B cell (primary cell): ENCODE measurements around the gene CAMK1D. TPM values are rescaled to one million over a fixed set of nuclear protein-coding genes. Genes with fewer than 3 reads are reported as not detected.

ENCODE experiments used
- ATAC-seq: fragments of 200-7000 bp; cut with Tn5 transposase; one replicate; pipeline ENCODE4 v1.10.0; 2021; ENCODE audit warnings: low read depth, mild to moderate bottlenecking, moderate number of reproducible peaks, moderate library complexity
- CTCF ChIA-PET: fragments of 350-600 bp; sonication (Branson Sonifier 250); formaldehyde crosslinking; loops from one replicate; lab custom pipeline; 2021; ENCODE audit warnings: antibody characterized with exemption, inconsistent platforms; lab: Charles Lee
- POLR2A ChIA-PET: fragments of 350-600 bp; sonication (Branson Sonifier 250); formaldehyde crosslinking; loops from one replicate; lab custom pipeline; 2021; ENCODE audit warnings: antibody characterized with exemption; lab: Charles Lee
- DNase-seq: peaks from one replicate; pipeline ENCODE4 v3.0.0; 2013
- H2AFZ ChIP-seq: 2 replicates; pipeline ENCODE4 v1.6.1; 2012; ENCODE audit warnings: mild to moderate bottlenecking, low read depth, low read length; ENCODE audit not compliant: insufficient read depth, poor library complexity, severe bottlenecking
- H3K27ac ChIP-seq, 2 donors: 1 replicate in 1 of 2; 2 replicates in 1 of 2; pipeline ENCODE4 v1.5.1; 2012 to 2013; ENCODE audit warnings: low read length in 2 of 2, mild to moderate bottlenecking in 2 of 2, moderate library complexity in 1 of 2
- H3K27me3 ChIP-seq, 4 experiments: fragments of 200-600 bp in 1 of 4; sonication (generic) in 1 of 4; replicated peaks in 1 of 4; 1 replicate in 2 of 4; 2 replicates in 2 of 4; pipeline versions ENCODE4 v1.6.1 to v1.7.0; 2013 to 2016; ENCODE audit warnings: low read length in 3 of 4, mild to moderate bottlenecking in 2 of 4, mixed read lengths in 1 of 4, moderate library complexity in 1 of 4; ENCODE audit not compliant: insufficient read depth in 4 of 4, control insufficient read depth in 3 of 4; ENCODE audit errors: control extremely low read depth in 1 of 4
- H3K36me3 ChIP-seq, 2 experiments: replicated peaks in 1 of 2; 1 replicate in 1 of 2; 2 replicates in 1 of 2; pipeline versions ENCODE4 v1.6.1 to v1.7.1; 2013; ENCODE audit warnings: low read length in 1 of 2; ENCODE audit not compliant: insufficient read depth in 2 of 2, control insufficient read depth in 1 of 2; ENCODE audit errors: control extremely low read depth in 1 of 2, extremely low read depth in 1 of 2
- H3K4me1 ChIP-seq, 2 donors: fragments of 200-600 bp in 1 of 2; sonication (generic) in 1 of 2; 1 replicate in 1 of 2; 2 replicates in 1 of 2; pipeline versions ENCODE4 v1.5.1 to v1.6.1; 2013 to 2017; ENCODE audit warnings: low read length in 2 of 2; ENCODE audit not compliant: control insufficient read depth in 2 of 2, insufficient read depth in 2 of 2
- H3K4me2 ChIP-seq: replicated peaks from 2 replicates; pipeline ENCODE3; 2012; ENCODE audit warnings: mild to moderate bottlenecking, low read depth, low read length; ENCODE audit not compliant: poor library complexity, severe bottlenecking
- H3K4me3 ChIP-seq, 5 experiments: fragments of 200-600 bp in 1 of 5; sonication (generic) in 1 of 5; 1 replicate in 3 of 5; 2 replicates in 2 of 5; pipeline versions ENCODE4 v1.5.1 to v1.7.0; 2011 to 2016; ENCODE audit warnings: low read length in 4 of 5, mild to moderate bottlenecking in 4 of 5, low read depth in 2 of 5, control low read depth in 1 of 5, moderate library complexity in 1 of 5; ENCODE audit not compliant: insufficient read depth in 1 of 5; ENCODE audit errors: control extremely low read depth in 1 of 5, extremely low read depth in 1 of 5
- H3K79me2 ChIP-seq: fragments of 200-600 bp; sonication (generic); one replicate; pipeline ENCODE4 v1.6.0; 2016; ENCODE audit warnings: low read length; ENCODE audit not compliant: control insufficient read depth, insufficient read depth
- H3K9ac ChIP-seq: fragments of 200-600 bp; sonication (generic); 2 replicates; pipeline ENCODE4 v1.6.1; 2017; ENCODE audit warnings: mild to moderate bottlenecking, low read length, moderate library complexity
- H3K9me3 ChIP-seq, 3 donors: one replicate each; pipeline versions ENCODE4 v1.6.1 to v1.7.1; 2013; ENCODE audit warnings: low read length in 2 of 3; ENCODE audit not compliant: control insufficient read depth in 2 of 3, insufficient read depth in 1 of 3; ENCODE audit errors: control extremely low read depth in 1 of 3
- H4K20me1 ChIP-seq: 2 replicates; pipeline ENCODE4 v1.6.0; 2012; ENCODE audit warnings: mild to moderate bottlenecking, low read length; ENCODE audit not compliant: insufficient read depth, control insufficient read depth, poor library complexity, severe bottlenecking
- H3K27ac Mint-ChIP-seq: one replicate; pipeline ENCODE4 v1.8.0; 2021; ENCODE audit warnings: mixed read lengths
- H3K27me3 Mint-ChIP-seq: one replicate; pipeline ENCODE4 v1.8.0; 2021; ENCODE audit warnings: mixed read lengths
- H3K4me1 Mint-ChIP-seq: one replicate; pipeline ENCODE4 v1.8.0; 2021; ENCODE audit warnings: mixed read lengths
- H3K4me3 Mint-ChIP-seq: one replicate; pipeline ENCODE4 v1.8.0; 2021; ENCODE audit warnings: mixed read lengths
- H3K9me3 Mint-ChIP-seq: one replicate; pipeline ENCODE4 v1.8.0; 2022; ENCODE audit warnings: mixed read lengths; ENCODE audit not compliant: insufficient read depth
- CTCF ChIP-seq: fragments of 200-600 bp; IDR thresholded peaks from one replicate; pipeline ENCODE4 v1.8.0; 2022; ENCODE audit warnings: antibody characterized with exemption, mild to moderate bottlenecking
- EZH2 ChIP-seq: IDR thresholded peaks from 2 replicates; pipeline ENCODE4 v1.6.1; 2012; ENCODE audit warnings: borderline replicate concordance, low read depth, mild to moderate bottlenecking, moderate library complexity, low read length; ENCODE audit not compliant: insufficient read depth, poor library complexity, severe bottlenecking
- WGBS: methylation state at CpG from one replicate; pipeline ENCODE4 v1.1.5; 2013; ENCODE audit warnings: missing lambda C conversion rate; ENCODE audit not compliant: insufficient coverage; 5-methylcytosine and 5-hydroxymethylcytosine counted together
- intact Hi-C: fragments of 100-400 bp; cut with micrococcal nuclease; formaldehyde crosslinking; loops from one replicate; pipeline ENCODE4 v1.10.0; 2022
- polyA plus RNA-seq: library from polyadenylated mRNA; depleted of rRNA; stranded (reverse); fragments of >200 nt; gene quantifications from 2 replicates; pipeline ENCODE4 v1.2.3, GENCODE V29; 2012
- total RNA-seq, 2 donors: library from RNA; stranded (reverse); fragments of 120-200 nt in 1 of 2; gene quantifications; 1 replicate in 1 of 2; 2 replicates in 1 of 2; pipeline versions ENCODE4 v1.2.3 to v1.2.4, GENCODE V29; 2013 to 2022

The CAMK1D gene
- total and polyA plus RNA-seq, 2 donors (not counting 1 experiment from before 2014, with no cell fraction given), result 34.1 to 69.7 TPM

GRCh38 chr10:12847361-12847975 is 498.1 kb downstream of the CAMK1D start:
- Histone ChIP-seq H3K9ac (no peak overlapping the region), H3K9me3 (no peaks in the 10 kb centered on the region), H3K4me1 (peaks cover 0 to 4% of the 10 kb centered on the region in 2 donors), H3K27ac (no peak overlapping the region), H3K27me3 (peaks cover 0 to 12% (median 6%) of the 10 kb centered on the region in 4 experiments), H3K4me2 (no peak overlapping the region), H4K20me1 (no peaks in the 10 kb centered on the region), H3K36me3 (no peaks in the 10 kb centered on the region), H3K4me3 (no peak overlapping the region), H3K79me2 (no peaks in the 10 kb centered on the region), H2AFZ (no peak overlapping the region)
- Mint-ChIP-seq H3K4me1 (peaks cover 5% of the 10 kb centered on the region), H3K27ac (no peak overlapping the region), H3K4me3 (no peak overlapping the region), H3K9me3 (peaks cover 4% of the 10 kb centered on the region), H3K27me3 (peaks cover 36% of the 10 kb centered on the region)
- DNase-seq (no peak), ATAC-seq (no peak)
- intact Hi-C loops, result no loop called here
- TF ChIP-seq EZH2, result no peak
- TF ChIP-seq CTCF, result peak; percentile 11
- POLR2A ChIA-PET, result no interaction called here
- WGBS, result 78% methylated on average over 14 of the region's 14 CpGs
- CTCF ChIA-PET, result no interaction called here

- H3K4me1 ChIP-seq, result peaks cover 0 to 4% of the 10 kb centered on the region in 2 donors
- 71% methylated on average over 9 of the region's 11 CpGs for WGBS
- peaks cover 4% of the 10 kb centered on the region for H3K9me3 Mint-ChIP-seq
Measured at GRCh38 chr10:12848439-12849173, 499.3 kb downstream of the CAMK1D start.

More at GRCh38 chr10:12848439-12849173, 499.3 kb downstream of the CAMK1D start:
- Histone ChIP-seq H3K27me3 (peaks cover 0 to 12% (median 6%) of the 10 kb centered on the region in 4 experiments), H3K4me3 (no peak overlapping the region), H3K36me3 (no peaks in the 10 kb centered on the region), H3K27ac (no peak overlapping the region), H3K9me3 (no peaks in the 10 kb centered on the region), H2AFZ (no peak overlapping the region), H3K4me2 (no peak overlapping the region), H3K79me2 (no peaks in the 10 kb centered on the region), H3K9ac (no peak overlapping the region), H4K20me1 (no peaks in the 10 kb centered on the region)
- H3K27me3 Mint-ChIP-seq, result peaks cover 41% of the 10 kb centered on the region
- TF ChIP-seq CTCF (no peak), EZH2 (no peak)
- no peak for ATAC-seq
- H3K4me3 Mint-ChIP-seq, result no peak overlapping the region
- ChIA-PET CTCF (no interaction called here), POLR2A (no interaction called here)
- H3K27ac Mint-ChIP-seq, result no peak overlapping the region
- H3K4me1 Mint-ChIP-seq, result peaks cover 5% of the 10 kb centered on the region
- intact Hi-C loops, result no loop called here
- DNase-seq, result no peak
